Muscle of leg (tissue), 9 donors: Measurements from ENCODE around the gene LGR6. TPM values are rescaled to one million over a fixed set of nuclear protein-coding genes. Genes with fewer than 3 reads are reported as not detected.

Source experiments
- polyA plus RNA-seq, 8 donors: library from polyadenylated mRNA; unstranded; fragments of 120-200 nt; gene quantifications; one replicate each; pipeline versions ENCODE4 v1.2.1 to v1.2.3, GENCODE V29; 2013; ENCODE audit warnings: inconsistent platforms in 1 of 8, low replicate concordance in 1 of 8; ENCODE audit not compliant: insufficient read length in 8 of 8, insufficient read depth in 1 of 8
- total RNA-seq: library from RNA; stranded (reverse); fragments of 120-200 nt; gene quantifications from one replicate; pipeline ENCODE4 v1.2.4, GENCODE V29; 2013

LGR6 gene
- total and polyA plus RNA-seq, 9 donors, result 0.09 to 4.2 (median 0.31) TPM

Other genes with a start within 250 kb of the LGR6 start
- gene LMOD1, start 247.3 kb upstream of the LGR6 start, total RNA-seq, result 48.3 TPM
- 10 to 100 TPM; 14.0 to 57.6 (median 40.4) TPM for gene LMOD1, start 247.3 kb upstream of the LGR6 start, polyA plus RNA-seq
- gene TIMM17A, start 238.3 kb upstream of the LGR6 start, total RNA-seq, result 31.3 TPM
- 10 to 100 TPM; 33.6 to 44.9 (median 37.0) TPM for gene TIMM17A, start 238.3 kb upstream of the LGR6 start, polyA plus RNA-seq
- 15.3 TPM for gene RNPEP, start 211.2 kb upstream of the LGR6 start, total RNA-seq
- gene RNPEP, start 211.2 kb upstream of the LGR6 start, polyA plus RNA-seq, result 10 to 100 TPM; 18.1 to 29.9 (median 21.3) TPM
- 0.35 TPM for gene ELF3, start 183.2 kb upstream of the LGR6 start, total RNA-seq
- gene ELF3, start 183.2 kb upstream of the LGR6 start, polyA plus RNA-seq, result 10 to 100 TPM in 1 of 8 donors, 1 to 10 TPM in 2, under 1 TPM in 4, not detected in 1; 0.19 to 13.8 (median 0.60) TPM
- 0.04 TPM for gene GPR37L1, start 70.9 kb upstream of the LGR6 start, total RNA-seq
- gene GPR37L1, start 70.9 kb upstream of the LGR6 start, polyA plus RNA-seq, result under 1 TPM; 0.02 to 0.34 (median 0.07) TPM
- gene ARL8A, start 49.1 kb upstream of the LGR6 start, total RNA-seq, result 27.4 TPM
- 10 to 100 TPM; 34.2 to 41.9 (median 39.1) TPM for gene ARL8A, start 49.1 kb upstream of the LGR6 start, polyA plus RNA-seq
- 0.44 TPM for gene PTPN7, start 33.2 kb upstream of the LGR6 start, total RNA-seq
- gene PTPN7, start 33.2 kb upstream of the LGR6 start, polyA plus RNA-seq, result 1 to 10 TPM in 2 of 8 donors, under 1 TPM in 6; 0.45 to 1.1 (median 0.61) TPM
- 18.7 TPM for gene UBE2T, start 148.1 kb downstream of the LGR6 start, total RNA-seq
- 10 to 100 TPM; 20.4 to 27.0 (median 25.1) TPM for gene UBE2T, start 148.1 kb downstream of the LGR6 start, polyA plus RNA-seq
- gene PPP1R12B, start 154.9 kb downstream of the LGR6 start, total RNA-seq, result 81.8 TPM
- 10 to 100 TPM; 49.8 to 81.4 (median 68.7) TPM for gene PPP1R12B, start 154.9 kb downstream of the LGR6 start, polyA plus RNA-seq